Liver (tissue), 9 donors: Measurements from ENCODE around the gene IGFALS. TPM values are rescaled to one million over a fixed set of nuclear protein-coding genes. Genes with fewer than 3 reads are reported as not detected.
A peak's percentile ranks its signal among the peaks of the same experiment; 100 is the strongest.

ENCODE experiments used
- DNase-seq: peaks from one replicate; pipeline ENCODE4 v3.0.0-alpha.2; 2017; ENCODE audit warnings: low spot score
- H3K27ac ChIP-seq, 2 donors: one replicate each; pipeline ENCODE4 v1.7.0; 2013; ENCODE audit warnings: inconsistent platforms in 2 of 2, low read length in 2 of 2, control low read depth in 1 of 2, low read depth in 1 of 2, mild to moderate bottlenecking in 1 of 2
- H3K27me3 ChIP-seq, 4 donors: one replicate each; pipeline versions ENCODE4 v1.6.1 to v1.7.0; 2013; ENCODE audit warnings: low read length in 3 of 4, inconsistent platforms in 1 of 4, mild to moderate bottlenecking in 1 of 4, moderate library complexity in 1 of 4; ENCODE audit not compliant: control insufficient read depth in 4 of 4, insufficient read depth in 4 of 4
- H3K36me3 ChIP-seq, 4 donors: one replicate each; pipeline versions ENCODE4 v1.6.1 to v1.7.0; 2013; ENCODE audit warnings: low read length in 3 of 4, mild to moderate bottlenecking in 3 of 4, low read depth in 1 of 4, moderate library complexity in 1 of 4; ENCODE audit not compliant: control insufficient read depth in 4 of 4, insufficient read depth in 3 of 4
- H3K4me1 ChIP-seq, 4 donors: one replicate each; pipeline versions ENCODE4 v1.6.1 to v1.7.0; 2013; ENCODE audit warnings: low read length in 3 of 4, mild to moderate bottlenecking in 3 of 4, moderate library complexity in 1 of 4; ENCODE audit not compliant: control insufficient read depth in 4 of 4, insufficient read depth in 4 of 4
- H3K4me3 ChIP-seq, 3 donors: one replicate each; pipeline versions ENCODE4 v1.6.1 to v1.7.0; 2013; ENCODE audit warnings: low read length in 3 of 3, control low read depth in 1 of 3, low read depth in 1 of 3, mild to moderate bottlenecking in 1 of 3
- H3K9ac ChIP-seq, 2 donors: one replicate each; pipeline ENCODE4 v1.7.0; 2013; ENCODE audit warnings: low read length in 2 of 2, mild to moderate bottlenecking in 2 of 2, moderate library complexity in 2 of 2, control low read depth in 1 of 2, low read depth in 1 of 2
- H3K9me3 ChIP-seq, 4 donors: one replicate each; pipeline versions ENCODE4 v1.6.1 to v1.7.0; 2013; ENCODE audit warnings: low read length in 3 of 4; ENCODE audit not compliant: control insufficient read depth in 4 of 4
- CTCF ChIP-seq: fragments of 150-350 bp; IDR thresholded peaks from 2 replicates; pipeline ENCODE4 v1.5.1; 2017; ENCODE audit warnings: improper control_type of control experiment, low read depth, low read length; ENCODE audit not compliant: missing input control
- FOXA1 ChIP-seq: IDR thresholded peaks from 2 replicates; pipeline ENCODE4 v1.6.1; 2016; ENCODE audit warnings: antibody characterized with exemption
- GABPA ChIP-seq, 2 donors: IDR thresholded peaks in 1 of 2; conservative IDR thresholded peaks in 1 of 2; 2 replicates each; pipeline ENCODE4 v1.6.1; 2016; ENCODE audit warnings: antibody characterized with exemption in 2 of 2, mild to moderate bottlenecking in 1 of 2, moderate library complexity in 1 of 2
- HNF4A ChIP-seq, 2 donors: conservative IDR thresholded peaks; 2 replicates each; pipeline ENCODE4 v1.6.1; 2016; ENCODE audit warnings: antibody characterized with exemption in 2 of 2, mild to moderate bottlenecking in 2 of 2
- HNF4G ChIP-seq: IDR thresholded peaks from 2 replicates; pipeline ENCODE4 v1.6.1; 2016; ENCODE audit warnings: antibody characterized with exemption
- JUND ChIP-seq, 2 donors: IDR thresholded peaks; 2 replicates each; pipeline ENCODE4 v1.6.1; 2016; ENCODE audit warnings: antibody characterized with exemption in 2 of 2
- MAX ChIP-seq: IDR thresholded peaks from 2 replicates; pipeline ENCODE4 v1.6.1; 2016; ENCODE audit warnings: antibody characterized with exemption
- NR2F2 ChIP-seq: IDR thresholded peaks from 2 replicates; pipeline ENCODE4 v1.6.1; 2016; ENCODE audit warnings: antibody characterized with exemption
- RAD21 ChIP-seq, 2 donors: IDR thresholded peaks; 2 replicates each; pipeline ENCODE4 v1.6.1; 2016; ENCODE audit warnings: antibody characterized with exemption in 2 of 2, mild to moderate bottlenecking in 2 of 2
- REST ChIP-seq: IDR thresholded peaks from 2 replicates; pipeline ENCODE4 v1.6.1; 2016; ENCODE audit warnings: antibody characterized with exemption, mild to moderate bottlenecking
- RXRA ChIP-seq, 2 donors: IDR thresholded peaks; 2 replicates each; pipeline ENCODE4 v1.6.1; 2017 to 2018; ENCODE audit warnings: antibody characterized with exemption in 2 of 2, mild to moderate bottlenecking in 1 of 2
- TAF1 ChIP-seq: conservative IDR thresholded peaks from 2 replicates; pipeline ENCODE4 v1.6.1; 2016; ENCODE audit warnings: antibody characterized with exemption, mild to moderate bottlenecking
- YY1 ChIP-seq: IDR thresholded peaks from 2 replicates; pipeline ENCODE4 v1.6.1; 2016; ENCODE audit warnings: antibody characterized with exemption, mild to moderate bottlenecking
- ZBTB33 ChIP-seq: IDR thresholded peaks from 2 replicates; pipeline ENCODE4 v1.6.1; 2016; ENCODE audit warnings: antibody characterized with exemption
- WGBS: extraction: QIAGEN DNeasy Blood & Tissue Kit; methylation state at CpG from one replicate; pipeline ENCODE4 v1.1.7; 2013; 5-methylcytosine and 5-hydroxymethylcytosine counted together
- polyA plus RNA-seq, 2 donors: library from polyadenylated mRNA; stranded (reverse) in 1 of 2; unstranded in 1 of 2; fragments of 200-250 nt in 1 of 2; fragments of >200 nt in 1 of 2; fragmentation: Nextera tagmentation in 1 of 2; extraction: Ambion mirVana in 1 of 2; gene quantifications; one replicate each; pipeline versions ENCODE4 v1.2.1 to v1.2.3, GENCODE V29; 2013 to 2015
- total RNA-seq, 2 donors: library from RNA; depleted of rRNA; stranded (reverse); fragments of >200 nt; gene quantifications; one replicate each; pipeline ENCODE4 v1.2.3, GENCODE V29; 2014
- donor health status: healthy.
- donor health status: healthy.
- donor health status: healthy.
- donor health status: healthy.
- donor health status: healthy.

IGFALS gene
- total and polyA plus RNA-seq, 4 donors, result 19.8 to 161 (median 68.4) TPM

GRCh38 chr16:1781254-1781653 is 12.3 kb downstream of the IGFALS start (continued):
- TF ChIP-seq CTCF, result no peak
- TF ChIP-seq RXRA (IDR thresholded peaks at IDR 0.05), result no peak
- TF ChIP-seq HNF4A (conservative IDR thresholded peaks at IDR 0.05), result no peak
- TF ChIP-seq TAF1, result no peak

GRCh38 chr16:1780677-1781072 is 12.8 kb downstream of the IGFALS start:
- no peak for DNase-seq
- WGBS, result 53% methylated on average over 6 of the region's 6 CpGs
- Histone ChIP-seq H3K4me1 (peaks cover 14 to 58% (median 37%) of the 10 kb centered on the region in 4 donors), H3K9ac (no peak overlapping the region), H3K36me3 (peaks cover 0 to 18% (median 9%) of the 10 kb centered on the region in 4 donors), H3K27me3 (no peaks in the 10 kb centered on the region), H3K9me3 (no peaks in the 10 kb centered on the region), H3K4me3 (no peak overlapping the region), H3K27ac (peak overlapping the region; percentile 84 to 87)
- TF ChIP-seq YY1 (no peak), NR2F2 (no peak), GABPA (IDR thresholded peaks at IDR 0.05 in 1 of 2, conservative IDR thresholded peaks at IDR 0.05 in 1 of 2) (no peak), RAD21 (IDR thresholded peaks at IDR 0.05) (no peak), RXRA (IDR thresholded peaks at IDR 0.05) (no peak), FOXA1 (no peak), ZBTB33 (no peak), REST (no peak), HNF4G (no peak), HNF4A (conservative IDR thresholded peaks at IDR 0.05) (no peak), TAF1 (no peak), MAX (no peak), JUND (IDR thresholded peaks at IDR 0.05) (no peak)
